GM23338 (cell line): ENCODE results near the gene RNF145. TPM values are rescaled to one million over a fixed set of nuclear protein-coding genes. Genes with fewer than 3 reads are reported as not detected.

Experiments used
- ATAC-seq: fragments of 200-7000 bp; cut with Tn5 transposase; 3 replicates; pipeline ENCODE4 v1.9.1; 2020
- DNase-seq: peaks from one replicate; pipeline ENCODE4 v3.0.0-alpha.2; 2015; ENCODE audit warnings: low spot score
- H2AFZ ChIP-seq: fragments of 200-600 bp; sonication (generic); 2 replicates; pipeline ENCODE4 v1.8.0; 2016; ENCODE audit warnings: antibody characterized with exemption, mild to moderate bottlenecking, moderate library complexity
- H3F3A ChIP-seq: fragments of 200-600 bp; sonication (generic); replicated peaks from 2 replicates; pipeline ENCODE4 v1.8.0; 2017; ENCODE audit warnings: antibody characterized with exemption, mixed run types, low read depth
- H3K27ac ChIP-seq: fragments of 200-600 bp; sonication (generic); 2 replicates; pipeline ENCODE4 v1.6.1; 2016; ENCODE audit warnings: low read depth
- H3K27me3 ChIP-seq: fragments of 200-600 bp; sonication (generic); 2 replicates; pipeline ENCODE4 v1.8.0; 2016; ENCODE audit warnings: mild to moderate bottlenecking, mixed run types, moderate library complexity; ENCODE audit not compliant: insufficient read depth
- H3K36me3 ChIP-seq: fragments of 200-600 bp; sonication (generic); 2 replicates; pipeline ENCODE4 v1.8.0; 2016; ENCODE audit warnings: mild to moderate bottlenecking; ENCODE audit not compliant: insufficient read depth
- H3K4me1 ChIP-seq: fragments of 200-600 bp; sonication (generic); 2 replicates; pipeline ENCODE4 v1.8.0; 2016; ENCODE audit warnings: mild to moderate bottlenecking, moderate library complexity; ENCODE audit not compliant: insufficient read depth
- H3K4me2 ChIP-seq: fragments of 200-600 bp; sonication (generic); 2 replicates; pipeline ENCODE4 v1.7.1; 2017; ENCODE audit warnings: mixed run types
- H3K4me3 ChIP-seq: fragments of 200-600 bp; sonication (generic); 2 replicates; pipeline ENCODE4 v1.6.1; 2016; ENCODE audit warnings: mixed run types
- H3K79me2 ChIP-seq: fragments of 200-600 bp; sonication (generic); replicated peaks from 2 replicates; pipeline ENCODE4 v1.8.0; 2017; ENCODE audit warnings: mild to moderate bottlenecking; ENCODE audit not compliant: insufficient read depth
- H3K9me2 ChIP-seq: fragments of 200-600 bp; sonication (generic); 2 replicates; pipeline ENCODE4 v1.8.0; 2017; ENCODE audit not compliant: insufficient read depth
- H4K20me1 ChIP-seq: fragments of 200-600 bp; sonication (generic); replicated peaks from 2 replicates; pipeline ENCODE4 v1.8.0; 2017; ENCODE audit warnings: mild to moderate bottlenecking; ENCODE audit not compliant: insufficient read depth
- H3K27ac Mint-ChIP-seq: 2 replicates; pipeline ENCODE4 v1.8.0; 2020; ENCODE audit warnings: inconsistent platforms, mild to moderate bottlenecking, moderate library complexity, mixed read lengths
- H3K27me3 Mint-ChIP-seq: 3 replicates; pipeline ENCODE4 v1.8.0; 2022; ENCODE audit warnings: low read depth, mild to moderate bottlenecking, moderate library complexity, mixed read lengths, inconsistent platforms; ENCODE audit not compliant: insufficient read depth, poor library complexity
- H3K36me3 Mint-ChIP-seq: 3 replicates; pipeline ENCODE4 v1.8.0; 2021; ENCODE audit warnings: low read depth, mild to moderate bottlenecking, inconsistent platforms, moderate library complexity, mixed read lengths
- H3K4me1 Mint-ChIP-seq: 3 replicates; pipeline ENCODE4 v1.8.0; 2020; ENCODE audit warnings: mild to moderate bottlenecking, inconsistent platforms, mixed read lengths
- H3K4me3 Mint-ChIP-seq: 3 replicates; pipeline ENCODE4 v1.8.0; 2021; ENCODE audit warnings: moderate library complexity, mild to moderate bottlenecking, inconsistent platforms, mixed read lengths
- H3K9me3 Mint-ChIP-seq: 3 replicates; pipeline ENCODE4 v1.8.0; 2020; ENCODE audit warnings: moderate library complexity, mild to moderate bottlenecking, inconsistent platforms, mixed read lengths
- CREB1 ChIP-seq: fragments of 250-450 bp; sonication (Bioruptor Pico); IDR thresholded peaks from 2 replicates; pipeline ENCODE4 v1.5.0; 2020; ENCODE audit warnings: low read depth, mild to moderate bottlenecking, moderate library complexity
- CTCF ChIP-seq, 2 experiments: fragments of 200-600 bp in 1 of 2; sonication (generic) in 1 of 2; conservative IDR thresholded peaks; 2 replicates each; pipeline versions ENCODE4 v1.5.1 to v1.6.1; 2016 to 2017; ENCODE audit warnings: antibody characterized with exemption in 2 of 2, low read depth in 2 of 2, mild to moderate bottlenecking in 2 of 2, moderate library complexity in 1 of 2
- EZH2 ChIP-seq: fragments of 200-600 bp; sonication (generic); IDR thresholded peaks from one replicate; pipeline ENCODE4 v1.8.0; 2017; ENCODE audit warnings: antibody characterized with exemption, mild to moderate bottlenecking, low read depth; ENCODE audit not compliant: unreplicated experiment
- EZH2phosphoT487 ChIP-seq: fragments of 200-600 bp; sonication (generic); IDR thresholded peaks from one replicate; pipeline ENCODE4 v1.8.1; 2018; ENCODE audit warnings: antibody characterized with exemption; ENCODE audit not compliant: unreplicated experiment
- JUNB ChIP-seq: IDR thresholded peaks from one replicate; pipeline ENCODE4 v1.6.1; 2016; ENCODE audit warnings: antibody characterized with exemption; ENCODE audit not compliant: unreplicated experiment
- NANOG ChIP-seq: IDR thresholded peaks from 2 replicates; pipeline ENCODE4 v1.6.1; 2016; ENCODE audit warnings: antibody characterized with exemption, borderline replicate concordance
- POLR2AphosphoS5 ChIP-seq: IDR thresholded peaks from 2 replicates; pipeline ENCODE4 v1.6.1; 2016; ENCODE audit warnings: antibody characterized with exemption, low read depth
- REST ChIP-seq: IDR thresholded peaks from one replicate; pipeline ENCODE4 v1.6.1; 2018; ENCODE audit warnings: antibody characterized with exemption; ENCODE audit not compliant: unreplicated experiment
- STAT1 ChIP-seq: IDR thresholded peaks from one replicate; pipeline ENCODE4 v1.6.1; 2016; ENCODE audit warnings: antibody characterized with exemption; ENCODE audit not compliant: unreplicated experiment
- ZNF114 ChIP-seq: fragments of 250-450 bp; sonication (Bioruptor Pico); IDR thresholded peaks from 2 replicates; pipeline ENCODE4 v1.5.0; 2020; ENCODE audit warnings: mild to moderate bottlenecking, moderate library complexity
- ZNF331 ChIP-seq: fragments of 250-450 bp; sonication (Bioruptor Pico); IDR thresholded peaks from 2 replicates; pipeline ENCODE4 v1.5.0; 2020; ENCODE audit warnings: low read depth, mild to moderate bottlenecking, moderate library complexity
- polyA plus RNA-seq: library from polyadenylated mRNA; unstranded; fragments of >200 nt; fragmentation: Nextera tagmentation; extraction: Ambion mirVana; gene quantifications from 2 replicates; pipeline ENCODE4 v1.2.1, GENCODE V29; 2016
- total RNA-seq: library from RNA; depleted of rRNA; stranded (reverse); fragments of >200 nt; shearing (Covaris generic); gene quantifications from 2 replicates; pipeline ENCODE4 v1.2.3, GENCODE V29; 2014
- TF ChIP-seq, protein P1 (sequence below): IDR thresholded peaks from 2 replicates; pipeline ENCODE4 v1.6.1; 2016; ENCODE audit warnings: antibody characterized with exemption
- TF ChIP-seq, protein P2 (sequence below): fragments of 250-450 bp; sonication (Bioruptor Pico); IDR thresholded peaks from 2 replicates; pipeline ENCODE4 v1.5.0; 2020; ENCODE audit warnings: mild to moderate bottlenecking, moderate library complexity

The RNF145 gene
- total and polyA plus RNA-seq, 2 experiments from 2014 or later, result 15.6 to 43.5 TPM

- Mint-ChIP-seq H3K27ac (no peak overlapping the region), H3K9me3 (no peaks in the 10 kb centered on the region)
- ATAC-seq, result no peak
These were observed 34.7 kb downstream of the RNF145 start for GRCh38 chr5:159174511-159175168.

More at GRCh38 chr5:159174511-159175168, 34.7 kb downstream of the RNF145 start:
- H3K9me2 ChIP-seq, result no peaks in the 10 kb centered on the region
- TF ChIP-seq NANOG (no peak), CREB1 (CRISPR knock-in tag) (no peak), REST (no peak), EZH2 (no peak), POLR2AphosphoS5 (no peak), ZNF331 (no peak), STAT1 (no peak), JUNB (no peak), EZH2phosphoT487 (no peak), ZNF114 (CRISPR knock-in tag) (no peak), CTCF (conservative IDR thresholded peaks at IDR 0.05; ENCODE audit: low read depth in 2 of 2) (no peak)
- TF ChIP-seq, protein P1, sequence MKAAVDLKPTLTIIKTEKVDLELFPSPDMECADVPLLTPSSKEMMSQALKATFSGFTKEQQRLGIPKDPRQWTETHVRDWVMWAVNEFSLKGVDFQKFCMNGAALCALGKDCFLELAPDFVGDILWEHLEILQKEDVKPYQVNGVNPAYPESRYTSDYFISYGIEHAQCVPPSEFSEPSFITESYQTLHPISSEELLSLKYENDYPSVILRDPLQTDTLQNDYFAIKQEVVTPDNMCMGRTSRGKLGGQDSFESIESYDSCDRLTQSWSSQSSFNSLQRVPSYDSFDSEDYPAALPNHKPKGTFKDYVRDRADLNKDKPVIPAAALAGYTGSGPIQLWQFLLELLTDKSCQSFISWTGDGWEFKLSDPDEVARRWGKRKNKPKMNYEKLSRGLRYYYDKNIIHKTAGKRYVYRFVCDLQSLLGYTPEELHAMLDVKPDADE, result no peak
- TF ChIP-seq, protein P2, sequence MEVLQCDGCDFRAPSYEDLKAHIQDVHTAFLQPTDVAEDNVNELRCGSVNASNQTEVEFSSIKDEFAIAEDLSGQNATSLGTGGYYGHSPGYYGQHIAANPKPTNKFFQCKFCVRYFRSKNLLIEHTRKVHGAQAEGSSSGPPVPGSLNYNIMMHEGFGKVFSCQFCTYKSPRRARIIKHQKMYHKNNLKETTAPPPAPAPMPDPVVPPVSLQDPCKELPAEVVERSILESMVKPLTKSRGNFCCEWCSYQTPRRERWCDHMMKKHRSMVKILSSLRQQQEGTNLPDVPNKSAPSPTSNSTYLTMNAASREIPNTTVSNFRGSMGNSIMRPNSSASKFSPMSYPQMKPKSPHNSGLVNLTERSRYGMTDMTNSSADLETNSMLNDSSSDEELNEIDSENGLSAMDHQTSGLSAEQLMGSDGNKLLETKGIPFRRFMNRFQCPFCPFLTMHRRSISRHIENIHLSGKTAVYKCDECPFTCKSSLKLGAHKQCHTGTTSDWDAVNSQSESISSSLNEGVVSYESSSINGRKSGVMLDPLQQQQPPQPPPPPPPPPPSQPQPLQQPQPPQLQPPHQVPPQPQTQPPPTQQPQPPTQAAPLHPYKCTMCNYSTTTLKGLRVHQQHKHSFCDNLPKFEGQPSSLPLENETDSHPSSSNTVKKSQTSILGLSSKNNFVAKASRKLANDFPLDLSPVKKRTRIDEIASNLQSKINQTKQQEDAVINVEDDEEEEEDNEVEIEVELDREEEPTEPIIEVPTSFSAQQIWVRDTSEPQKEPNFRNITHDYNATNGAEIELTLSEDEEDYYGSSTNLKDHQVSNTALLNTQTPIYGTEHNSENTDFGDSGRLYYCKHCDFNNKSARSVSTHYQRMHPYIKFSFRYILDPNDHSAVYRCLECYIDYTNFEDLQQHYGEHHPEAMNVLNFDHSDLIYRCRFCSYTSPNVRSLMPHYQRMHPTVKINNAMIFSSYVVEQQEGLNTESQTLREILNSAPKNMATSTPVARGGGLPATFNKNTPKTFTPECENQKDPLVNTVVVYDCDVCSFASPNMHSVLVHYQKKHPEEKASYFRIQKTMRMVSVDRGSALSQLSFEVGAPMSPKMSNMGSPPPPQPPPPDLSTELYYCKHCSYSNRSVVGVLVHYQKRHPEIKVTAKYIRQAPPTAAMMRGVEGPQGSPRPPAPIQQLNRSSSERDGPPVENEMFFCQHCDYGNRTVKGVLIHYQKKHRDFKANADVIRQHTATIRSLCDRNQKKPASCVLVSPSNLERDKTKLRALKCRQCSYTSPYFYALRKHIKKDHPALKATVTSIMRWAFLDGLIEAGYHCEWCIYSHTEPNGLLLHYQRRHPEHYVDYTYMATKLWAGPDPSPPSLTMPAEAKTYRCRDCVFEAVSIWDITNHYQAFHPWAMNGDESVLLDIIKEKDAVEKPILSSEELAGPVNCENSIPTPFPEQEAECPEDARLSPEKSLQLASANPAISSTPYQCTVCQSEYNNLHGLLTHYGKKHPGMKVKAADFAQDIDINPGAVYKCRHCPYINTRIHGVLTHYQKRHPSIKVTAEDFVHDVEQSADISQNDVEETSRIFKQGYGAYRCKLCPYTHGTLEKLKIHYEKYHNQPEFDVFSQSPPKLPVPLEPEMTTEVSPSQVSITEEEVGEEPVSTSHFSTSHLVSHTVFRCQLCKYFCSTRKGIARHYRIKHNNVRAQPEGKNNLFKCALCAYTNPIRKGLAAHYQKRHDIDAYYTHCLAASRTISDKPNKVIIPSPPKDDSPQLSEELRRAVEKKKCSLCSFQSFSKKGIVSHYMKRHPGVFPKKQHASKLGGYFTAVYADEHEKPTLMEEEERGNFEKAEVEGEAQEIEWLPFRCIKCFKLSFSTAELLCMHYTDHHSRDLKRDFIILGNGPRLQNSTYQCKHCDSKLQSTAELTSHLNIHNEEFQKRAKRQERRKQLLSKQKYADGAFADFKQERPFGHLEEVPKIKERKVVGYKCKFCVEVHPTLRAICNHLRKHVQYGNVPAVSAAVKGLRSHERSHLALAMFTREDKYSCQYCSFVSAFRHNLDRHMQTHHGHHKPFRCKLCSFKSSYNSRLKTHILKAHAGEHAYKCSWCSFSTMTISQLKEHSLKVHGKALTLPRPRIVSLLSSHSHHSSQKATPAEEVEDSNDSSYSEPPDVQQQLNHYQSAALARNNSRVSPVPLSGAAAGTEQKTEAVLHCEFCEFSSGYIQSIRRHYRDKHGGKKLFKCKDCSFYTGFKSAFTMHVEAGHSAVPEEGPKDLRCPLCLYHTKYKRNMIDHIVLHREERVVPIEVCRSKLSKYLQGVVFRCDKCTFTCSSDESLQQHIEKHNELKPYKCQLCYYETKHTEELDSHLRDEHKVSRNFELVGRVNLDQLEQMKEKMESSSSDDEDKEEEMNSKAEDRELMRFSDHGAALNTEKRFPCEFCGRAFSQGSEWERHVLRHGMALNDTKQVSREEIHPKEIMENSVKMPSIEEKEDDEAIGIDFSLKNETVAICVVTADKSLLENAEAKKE (CRISPR knock-in tag), result no peak
- H3K27ac ChIP-seq, result no peak overlapping the region
- no peak for DNase-seq
- H3K79me2 ChIP-seq, result no peaks in the 10 kb centered on the region
- no peaks in the 10 kb centered on the region for H3K27me3 ChIP-seq
- Mint-ChIP-seq H3K27me3 (no peaks in the 10 kb centered on the region), H3K4me3 (no peak overlapping the region), H3K36me3 (peaks cover 8% of the 10 kb centered on the region; the same call in 1 of the 3 replicates), H3K4me1 (no peaks in the 10 kb centered on the region)
- H4K20me1 ChIP-seq, result peaks cover 5% of the 10 kb centered on the region; the same call in 1 of the 2 replicates
- no peaks in the 10 kb centered on the region for H3F3A ChIP-seq
- H3K36me3 ChIP-seq, result 0 out of 2 replicates have a peak, but pooled peaks cover 5% of the 10 kb centered on the region
- H3K4me2 ChIP-seq, result no peak overlapping the region
- H3K4me3 ChIP-seq, result no peak overlapping the region
- H2AFZ ChIP-seq, result no peak overlapping the region
- no peaks in the 10 kb centered on the region for H3K4me1 ChIP-seq
